ENCODE measurements around the gene PXDC1. TPM values are rescaled to one million over a fixed set of nuclear protein-coding genes. Genes with fewer than 3 reads are reported as not detected.
A peak's percentile ranks its signal among the peaks of the same experiment; 100 is the strongest.

The PXDC1 gene
- total RNA-seq, 1 experiment from 2014 or later, result 6.3 TPM

- RAD21 ChIA-PET (ENCODE audit: low non-redundant PET in 1 of 2, low total read pairs in 2 of 2, uncharacterized antibody in 2 of 2, unreplicated experiment in 2 of 2), result interaction anchor here in 1 of 2 experiments (0.6 kb wide), 1 partner anchor 198 kb away, joined by 4 read pairs; no protein-coding TSS in a partner anchor
- CTCF ChIA-PET, result no interaction called here
- H3K79me2 ChIP-seq (ENCODE audit: insufficient read depth, low read length), result no peaks in the 10 kb centered on the region
These were observed 16.4 kb downstream of the PXDC1 start for GRCh38 chr6:3735029-3735605.

GRCh38 chr6:3734023-3734422 lies 17.5 kb downstream of the PXDC1 start:
- BruUV-seq (replicated peaks), result no TSS peak
- no peak overlapping the region for H3K9ac ChIP-seq (ENCODE audit: low read length)
- intact Hi-C loops (cut with micrococcal nuclease), result loop anchor here (5.0 to 10.0 kb wide), 2 partner anchors 437 to 609 kb away; no protein-coding TSS in a partner anchor
- no peaks in the 10 kb centered on the region for H3K9me2 ChIP-seq (ENCODE audit: insufficient read depth)
- no peak overlapping the region for H3K4me2 ChIP-seq (ENCODE audit: low read length)
- H3K4me3 ChIP-seq (replicated peaks in 1 of 2; ENCODE audit: low read depth in 1 of 2, low read length in 2 of 2), result no peak overlapping the region
- H3K79me2 ChIP-seq (ENCODE audit: insufficient read depth, low read length), result no peaks in the 10 kb centered on the region
- no peak overlapping the region for H3K27ac ChIP-seq (ENCODE audit: low read depth, low read length)
- peaks cover 0 to 7% of the 10 kb centered on the region in 2 experiments; a peak in 3 of 4 replicates for H3K36me3 ChIP-seq (ENCODE audit: control insufficient read depth in 1 of 2, insufficient read depth in 2 of 2, low read length in 2 of 2)
- ChIA-PET CTCF (no interaction called here), RAD21 (ENCODE audit: low non-redundant PET in 1 of 2, low total read pairs in 2 of 2, uncharacterized antibody in 2 of 2, unreplicated experiment in 2 of 2) (no interaction called here), POLR2A (no interaction called here)
- no peaks in the 10 kb centered on the region for H3K4me1 ChIP-seq (ENCODE audit: control insufficient read depth in 1 of 2, insufficient read depth in 2 of 2, low read length in 2 of 2)
- no peak for DNase-seq (ENCODE audit: low read depth, low spot score)
- H4K20me1 ChIP-seq (ENCODE audit: insufficient read depth), result no peaks in the 10 kb centered on the region
- no peak overlapping the region for H2AFZ ChIP-seq (ENCODE audit: low read depth, low read length, poor library complexity, severe bottlenecking)
- peaks cover 5% of the 10 kb centered on the region in 2 experiments; a peak in 2 of 4 replicates for H3K9me3 ChIP-seq (ENCODE audit: control insufficient read depth in 1 of 2, insufficient read depth in 1 of 2, low read depth in 1 of 2, low read length in 2 of 2)
- no peaks in the 10 kb centered on the region for H3K27me3 ChIP-seq (ENCODE audit: insufficient read depth, low read length)
- ATAC-seq, result no peak
- TF ChIP-seq EZH2 (IDR thresholded peaks at IDR 0.05), result no peak
- TF ChIP-seq CBX3 (IDR thresholded peaks at IDR 0.05; ENCODE audit: low read depth), result no peak
- no peak for TF ChIP-seq FOSL1 (IDR thresholded peaks at IDR 0.05; ENCODE audit: low read depth)
- TF ChIP-seq MAX (IDR thresholded peaks at IDR 0.05), result no peak
- TF ChIP-seq YY1 (IDR thresholded peaks at IDR 0.05; ENCODE audit: extremely low read depth, insufficient replicate concordance, low read depth, low read length), result no peak
- TF ChIP-seq CEBPB (IDR thresholded peaks at IDR 0.05; ENCODE audit: low read depth), result no peak
- no peak for TF ChIP-seq ZFX (IDR thresholded peaks at IDR 0.05)
- TF ChIP-seq ZNF274 (IDR thresholded peaks at IDR 0.05; ENCODE audit: low read depth, low read length), result no peak
- no peak for TF ChIP-seq POLR2AphosphoS5 (IDR thresholded peaks at IDR 0.05; ENCODE audit: low read depth, low read length)
- TF ChIP-seq ZBTB33 (IDR thresholded peaks at IDR 0.05; ENCODE audit: extremely low read depth, insufficient replicate concordance, low read length), result no peak
- no peak for TF ChIP-seq SP1 (IDR thresholded peaks at IDR 0.05; ENCODE audit: low read depth)
- TF ChIP-seq REST (IDR thresholded peaks at IDR 0.05; ENCODE audit: low read depth), result no peak
- no peak for TF ChIP-seq SRF (IDR thresholded peaks at IDR 0.05; ENCODE audit: low read depth)
- TF ChIP-seq ATF3 (IDR thresholded peaks at IDR 0.05), result no peak

More at GRCh38 chr6:3735029-3735605, 16.4 kb downstream of the PXDC1 start:
- H3K36me3 ChIP-seq (ENCODE audit: control insufficient read depth in 1 of 2, insufficient read depth in 2 of 2, low read length in 2 of 2), result peaks cover 0 to 7% of the 10 kb centered on the region in 2 experiments; a peak in 3 of 4 replicates
- H2AFZ ChIP-seq (ENCODE audit: low read depth, low read length, poor library complexity, severe bottlenecking), result no peak overlapping the region
- H3K4me1 ChIP-seq (ENCODE audit: control insufficient read depth in 1 of 2, insufficient read depth in 2 of 2, low read length in 2 of 2), result no peaks in the 10 kb centered on the region
- no peak for ATAC-seq
- no peak for DNase-seq (ENCODE audit: low read depth, low spot score)
- H3K4me3 ChIP-seq (replicated peaks in 1 of 2; ENCODE audit: low read depth in 1 of 2, low read length in 2 of 2), result no peak overlapping the region
- no TSS peak for BruUV-seq (replicated peaks)
- H4K20me1 ChIP-seq (ENCODE audit: insufficient read depth), result no peaks in the 10 kb centered on the region
- POLR2A ChIA-PET, result no interaction called here
- H3K9me3 ChIP-seq (ENCODE audit: control insufficient read depth in 1 of 2, insufficient read depth in 1 of 2, low read depth in 1 of 2, low read length in 2 of 2), result peaks cover 5% of the 10 kb centered on the region in 2 experiments; a peak in 2 of 4 replicates
- no peak overlapping the region for H3K27ac ChIP-seq (ENCODE audit: low read depth, low read length)
- H3K9ac ChIP-seq (ENCODE audit: low read length), result no peak overlapping the region
- intact Hi-C loops (cut with micrococcal nuclease), result loop anchor here (10.0 kb wide), 1 partner anchor 610 kb away; no protein-coding TSS in a partner anchor
- H3K27me3 ChIP-seq (ENCODE audit: insufficient read depth, low read length), result no peaks in the 10 kb centered on the region
- H3K4me2 ChIP-seq (ENCODE audit: low read length), result no peak overlapping the region
- TF ChIP-seq CBX3 (IDR thresholded peaks at IDR 0.05; ENCODE audit: low read depth) (0 out of 2 replicates have a peak, but pooled peaks have one; percentile 47), SP1 (IDR thresholded peaks at IDR 0.05; ENCODE audit: low read depth) (no peak)
- no peaks in the 10 kb centered on the region for H3K9me2 ChIP-seq (ENCODE audit: insufficient read depth)
